Activated T-helper 1 cell treated with anti-CD3 and anti-CD28 coated beads, Interleukin-12 subunit alpha, Interleukin-12 subunit beta, Interleukin-2, Interleukin-4 antibody, amounts not matched to agents 30 ng/mL and 10 ng/mL and 1 ng/mL, durations not matched to agents 14 hours and 24 hours and 36 hours (primary cell): Measurements from ENCODE around the gene GRIA4. TPM values are rescaled to one million over a fixed set of nuclear protein-coding genes. Genes with fewer than 3 reads are reported as not detected.
"Not testable (repeated sequence)": the region's sequence is repeated elsewhere in the genome, so short reads cannot be mapped to it uniquely, and the experiment has no call there.

Source experiments
- DNase-seq: peaks from one replicate; pipeline ENCODE4 v3.0.0; 2021; ENCODE audit warnings: low spot score
- H3K27ac Mint-ChIP-seq: one replicate; pipeline ENCODE4 v1.8.0; 2021; ENCODE audit warnings: mild to moderate bottlenecking, mixed read lengths
- H3K27me3 Mint-ChIP-seq: one replicate; pipeline ENCODE4 v1.8.0; 2022; ENCODE audit warnings: mild to moderate bottlenecking, moderate library complexity, mixed read lengths; ENCODE audit not compliant: insufficient read depth
- H3K36me3 Mint-ChIP-seq: one replicate; pipeline ENCODE4 v1.8.0; 2021; ENCODE audit warnings: low read depth, mixed read lengths
- H3K4me1 Mint-ChIP-seq: one replicate; pipeline ENCODE4 v1.8.0; 2021; ENCODE audit warnings: low read depth, mixed read lengths
- H3K4me3 Mint-ChIP-seq: one replicate; pipeline ENCODE4 v1.8.0; 2021; ENCODE audit warnings: mild to moderate bottlenecking, moderate library complexity, mixed read lengths
- H3K9me3 Mint-ChIP-seq: one replicate; pipeline ENCODE4 v1.8.0; 2021; ENCODE audit warnings: mixed read lengths
- intact Hi-C: fragments of 100-400 bp; cut with micrococcal nuclease; formaldehyde crosslinking; loops from one replicate; pipeline ENCODE4 v1.15.1; 2024
- total RNA-seq: library from RNA; stranded (reverse); gene quantifications from 2 replicates; pipeline ENCODE4 v1.2.3, GENCODE V29; 2022

Gene GRIA4
- total RNA-seq, 1 donor from 2014 or later = not detected

- Mint-ChIP-seq H3K9me3 (no peaks in the 10 kb centered on the region), H3K27ac (no peak overlapping the region), H3K4me3 (no peak overlapping the region), H3K4me1 (no peaks in the 10 kb centered on the region), H3K36me3 (no peaks in the 10 kb centered on the region), H3K27me3 (peaks cover 5% of the 10 kb centered on the region)
- intact Hi-C loops = no loop called here
- no peak for DNase-seq
These were observed 257.9 kb downstream of the GRIA4 start for GRCh38 chr11:105867742-105868141.

GRCh38 chr11:105868762-105869285 lies 259.0 kb downstream of the GRIA4 start:
- Mint-ChIP-seq H3K36me3 (no peaks in the 10 kb centered on the region), H3K27ac (no peak overlapping the region), H3K27me3 (peaks cover 5% of the 10 kb centered on the region), H3K4me3 (no peak overlapping the region), H3K9me3 (no peaks in the 10 kb centered on the region), H3K4me1 (no peaks in the 10 kb centered on the region)
- DNase-seq = no peak
- intact Hi-C loops = no loop called here

GRCh38 chr11:105870516-105871113 lies 260.7 kb downstream of the GRIA4 start:
- intact Hi-C loops = no loop called here
- no peak for DNase-seq
- H3K36me3 Mint-ChIP-seq = no peaks in the 10 kb centered on the region
- peaks cover 5% of the 10 kb centered on the region for H3K27me3 Mint-ChIP-seq
- no peak overlapping the region for H3K4me3 Mint-ChIP-seq
- no peaks in the 10 kb centered on the region for H3K9me3 Mint-ChIP-seq
- no peak overlapping the region for H3K27ac Mint-ChIP-seq
- H3K4me1 Mint-ChIP-seq = no peaks in the 10 kb centered on the region

- H3K27ac Mint-ChIP-seq = no peak overlapping the region
- H3K36me3 Mint-ChIP-seq = no peaks in the 10 kb centered on the region
- DNase-seq = no peak
- no peak overlapping the region for H3K4me3 Mint-ChIP-seq
- no peaks in the 10 kb centered on the region for H3K27me3 Mint-ChIP-seq
- no peaks in the 10 kb centered on the region for H3K9me3 Mint-ChIP-seq
- intact Hi-C loops = no loop called here
- no peaks in the 10 kb centered on the region for H3K4me1 Mint-ChIP-seq
These were observed 268.6 kb downstream of the GRIA4 start for GRCh38 chr11:105878510-105878909.

- H3K9me3 Mint-ChIP-seq, H3K4me1 Mint-ChIP-seq, H3K27me3 Mint-ChIP-seq, H3K4me3 Mint-ChIP-seq, intact Hi-C loops, H3K27ac Mint-ChIP-seq, H3K36me3 Mint-ChIP-seq, DNase-seq: not testable (repeated sequence)
These were observed 269.1 kb downstream of the GRIA4 start for GRCh38 chr11:105878927-105879326.

- no peaks in the 10 kb centered on the region for H3K36me3 Mint-ChIP-seq
- no peak for DNase-seq
- H3K27me3 Mint-ChIP-seq = no peaks in the 10 kb centered on the region
- no peak overlapping the region for H3K27ac Mint-ChIP-seq
- no peak overlapping the region for H3K4me3 Mint-ChIP-seq
- H3K4me1 Mint-ChIP-seq = no peaks in the 10 kb centered on the region
- no peaks in the 10 kb centered on the region for H3K9me3 Mint-ChIP-seq
- intact Hi-C loops = no loop called here
These were observed 271.2 kb downstream of the GRIA4 start for GRCh38 chr11:105881027-105881426.

- H3K27me3 Mint-ChIP-seq = no peaks in the 10 kb centered on the region
- intact Hi-C loops = no loop called here
- no peak overlapping the region for H3K27ac Mint-ChIP-seq
- no peaks in the 10 kb centered on the region for H3K4me1 Mint-ChIP-seq
- H3K36me3 Mint-ChIP-seq = no peaks in the 10 kb centered on the region
- no peaks in the 10 kb centered on the region for H3K9me3 Mint-ChIP-seq
- no peak overlapping the region for H3K4me3 Mint-ChIP-seq
- no peak for DNase-seq
These were observed 274.6 kb downstream of the GRIA4 start for GRCh38 chr11:105884436-105884835.

- H3K27me3 Mint-ChIP-seq = no peaks in the 10 kb centered on the region
- intact Hi-C loops = no loop called here
These were observed 281.8 kb downstream of the GRIA4 start for GRCh38 chr11:105891685-105892084.

GRCh38 chr11:105897161-105897560 lies 287.3 kb downstream of the GRIA4 start:
- Mint-ChIP-seq H3K36me3 (no peaks in the 10 kb centered on the region), H3K4me3 (no peak overlapping the region), H3K27ac (no peak overlapping the region), H3K27me3 (no peaks in the 10 kb centered on the region), H3K9me3 (no peaks in the 10 kb centered on the region), H3K4me1 (no peaks in the 10 kb centered on the region)
- no peak for DNase-seq
- intact Hi-C loops = no loop called here

More at GRCh38 chr11:105891685-105892084, 281.8 kb downstream of the GRIA4 start:
- no peak overlapping the region for H3K27ac Mint-ChIP-seq
- no peaks in the 10 kb centered on the region for H3K9me3 Mint-ChIP-seq
- H3K4me3 Mint-ChIP-seq = no peak overlapping the region
- DNase-seq = no peak
- no peaks in the 10 kb centered on the region for H3K4me1 Mint-ChIP-seq
- no peaks in the 10 kb centered on the region for H3K36me3 Mint-ChIP-seq

- Mint-ChIP-seq H3K36me3 (no peaks in the 10 kb centered on the region), H3K9me3 (no peaks in the 10 kb centered on the region), H3K4me1 (no peaks in the 10 kb centered on the region), H3K4me3 (no peak overlapping the region), H3K27ac (no peak overlapping the region), H3K27me3 (no peaks in the 10 kb centered on the region)
- DNase-seq = no peak
- intact Hi-C loops = no loop called here
These were observed 289.9 kb downstream of the GRIA4 start for GRCh38 chr11:105899772-105900171.

- DNase-seq = no peak
- no peaks in the 10 kb centered on the region for H3K36me3 Mint-ChIP-seq
- no peaks in the 10 kb centered on the region for H3K27me3 Mint-ChIP-seq
- H3K4me1 Mint-ChIP-seq = no peaks in the 10 kb centered on the region
- no peaks in the 10 kb centered on the region for H3K9me3 Mint-ChIP-seq
- no peak overlapping the region for H3K4me3 Mint-ChIP-seq
- intact Hi-C loops = no loop called here
- peak overlapping the region; percentile 20 for H3K27ac Mint-ChIP-seq
These were observed 290.7 kb downstream of the GRIA4 start for GRCh38 chr11:105900515-105901035.

- no peak for DNase-seq
- intact Hi-C loops = no loop called here
- H3K27ac Mint-ChIP-seq = no peak overlapping the region
- H3K36me3 Mint-ChIP-seq = no peaks in the 10 kb centered on the region
- no peaks in the 10 kb centered on the region for H3K9me3 Mint-ChIP-seq
- no peaks in the 10 kb centered on the region for H3K27me3 Mint-ChIP-seq
- H3K4me1 Mint-ChIP-seq = no peaks in the 10 kb centered on the region
- no peak overlapping the region for H3K4me3 Mint-ChIP-seq
These were observed 293.2 kb downstream of the GRIA4 start for GRCh38 chr11:105903113-105903512.

- intact Hi-C loops = no loop called here
- no peaks in the 10 kb centered on the region for H3K4me1 Mint-ChIP-seq
- H3K36me3 Mint-ChIP-seq = no peaks in the 10 kb centered on the region
- H3K27ac Mint-ChIP-seq = no peak overlapping the region
- H3K4me3 Mint-ChIP-seq = no peak overlapping the region
- no peak for DNase-seq
- no peaks in the 10 kb centered on the region for H3K9me3 Mint-ChIP-seq
- H3K27me3 Mint-ChIP-seq = no peaks in the 10 kb centered on the region
These were observed 296.6 kb downstream of the GRIA4 start for GRCh38 chr11:105906517-105906916.

GRCh38 chr11:105907319-105907718 lies 297.4 kb downstream of the GRIA4 start:
- no peaks in the 10 kb centered on the region for H3K9me3 Mint-ChIP-seq

More at GRCh38 chr11:105907319-105907718, 297.4 kb downstream of the GRIA4 start:
- intact Hi-C loops = no loop called here
- no peak overlapping the region for H3K4me3 Mint-ChIP-seq
- no peaks in the 10 kb centered on the region for H3K27me3 Mint-ChIP-seq
- H3K36me3 Mint-ChIP-seq = no peaks in the 10 kb centered on the region
- H3K27ac Mint-ChIP-seq = no peak overlapping the region
- no peaks in the 10 kb centered on the region for H3K4me1 Mint-ChIP-seq
- no peak for DNase-seq
